OCI-LY7 (cell line): ENCODE measurements around the gene ENAH. TPM values are rescaled to one million over a fixed set of nuclear protein-coding genes. Genes with fewer than 3 reads are reported as not detected.

ENCODE experiments used
- Bru-seq: library from RNA; stranded (reverse); fragments of 400-500 nt; gene quantifications from one replicate; lab custom pipeline; 2021; lab: Mats Ljungman, UMichigan
- BruChase-seq, 2 experiments: library from RNA; stranded (reverse); fragments of 400-500 nt; gene quantifications; one replicate each; lab custom pipeline; 2021; lab: Mats Ljungman, UMichigan
- BruUV-seq: library from RNA; stranded (reverse); fragments of 400-500 nt; replicated peaks from 2 replicates; lab custom pipeline; 2021; lab: Mats Ljungman, UMichigan
- CTCF ChIA-PET: fragments of 300-600 bp; sonication (Branson Sonifier 250); formaldehyde crosslinking; loops from one replicate; lab custom pipeline; 2022; ENCODE audit warnings: antibody characterized with exemption; ENCODE audit not compliant: unreplicated experiment; lab: Charles Lee
- POLR2A ChIA-PET: fragments of 300-600 bp; sonication (Branson Sonifier 250); formaldehyde crosslinking; loops from one replicate; lab custom pipeline; 2022; ENCODE audit warnings: antibody characterized with exemption; lab: Charles Lee
- DNase-seq: peaks from one replicate; pipeline ENCODE4 v3.0.0-alpha.2; 2015; ENCODE audit warnings: low spot score
- H2AFZ ChIP-seq: fragments of 200-600 bp; sonication (generic), shearing (Covaris generic); 2 replicates; pipeline ENCODE4 v1.6.1; 2014; ENCODE audit warnings: mild to moderate bottlenecking, antibody characterized with exemption, low read length, moderate library complexity
- H3K27ac ChIP-seq: fragments of 200-600 bp; sonication (generic); 2 replicates; pipeline ENCODE4 v1.5.1; 2014; ENCODE audit warnings: mixed run types, low read depth, mild to moderate bottlenecking, moderate library complexity, low read length, inconsistent platforms; ENCODE audit not compliant: poor library complexity, severe bottlenecking
- H3K36me3 ChIP-seq: fragments of 200-600 bp; sonication (generic); 2 replicates; pipeline ENCODE4 v1.6.1; 2014; ENCODE audit warnings: mild to moderate bottlenecking, antibody characterized with exemption, low read length, moderate library complexity, mixed read lengths; ENCODE audit not compliant: insufficient read depth
- H3K4me1 ChIP-seq: fragments of 200-600 bp; sonication (generic); 2 replicates; pipeline ENCODE4 v1.5.1; 2014; ENCODE audit warnings: mild to moderate bottlenecking, low read length; ENCODE audit not compliant: insufficient read depth, poor library complexity, severe bottlenecking
- H3K4me2 ChIP-seq: fragments of 200-600 bp; sonication (generic); 2 replicates; pipeline ENCODE4 v1.6.1; 2014; ENCODE audit warnings: mild to moderate bottlenecking, low read length
- H3K4me3 ChIP-seq: fragments of 200-600 bp; sonication (generic); 2 replicates; pipeline ENCODE4 v1.5.1; 2014; ENCODE audit warnings: mild to moderate bottlenecking, low read depth, low read length; ENCODE audit not compliant: poor library complexity, severe bottlenecking
- H3K79me2 ChIP-seq: fragments of 200-600 bp; sonication (generic); 2 replicates; pipeline ENCODE4 v1.6.1; 2016; ENCODE audit warnings: low read depth, mild to moderate bottlenecking, low read length, moderate library complexity, mixed read lengths; ENCODE audit not compliant: insufficient read depth
- H3K9me2 ChIP-seq: fragments of 200-600 bp; sonication (generic); 2 replicates; pipeline ENCODE4 v1.6.1; 2016; ENCODE audit warnings: mild to moderate bottlenecking, low read length, mixed read lengths; ENCODE audit not compliant: insufficient read depth
- H3K9me3 ChIP-seq: fragments of 200-600 bp; sonication (generic); 2 replicates; pipeline ENCODE4 v1.6.1; 2014; ENCODE audit warnings: mild to moderate bottlenecking, mixed run types, low read length, mixed read lengths
- H4K20me1 ChIP-seq: fragments of 200-600 bp; sonication (generic); 2 replicates; pipeline ENCODE4 v1.6.1; 2014; ENCODE audit warnings: mild to moderate bottlenecking, antibody characterized with exemption, low read length, moderate library complexity, mixed read lengths; ENCODE audit not compliant: insufficient read depth
- CTCF ChIP-seq: fragments of 200-600 bp; sonication (generic); conservative IDR thresholded peaks from 2 replicates; pipeline ENCODE4 v1.5.1; 2014; ENCODE audit warnings: mild to moderate bottlenecking, antibody characterized with exemption, low read length, moderate library complexity, mixed read lengths
- EZH2phosphoT487 ChIP-seq: fragments of 200-600 bp; sonication (generic); IDR thresholded peaks from 2 replicates; pipeline ENCODE4 v1.6.1; 2018; ENCODE audit warnings: low read depth, borderline replicate concordance, mild to moderate bottlenecking, mixed run types, antibody characterized with exemption, low read length, moderate library complexity, mixed read lengths
- intact Hi-C: fragments of 100-400 bp; cut with micrococcal nuclease; formaldehyde crosslinking; loops from one replicate; pipeline ENCODE4 v1.10.0; 2022; ENCODE audit not compliant: unreplicated experiment
- long read RNA-seq: library from polyadenylated mRNA; stranded (forward); transcript quantifications from one replicate; pipeline ENCODE4 v2.0.0, GENCODE V29; 2022
- total RNA-seq, 2 experiments: library from RNA; depleted of rRNA in 1 of 2; stranded (reverse); fragments of >200 nt in 1 of 2; shearing (Covaris generic) in 1 of 2; gene quantifications; 2 replicates each; pipeline ENCODE4 v1.2.3, GENCODE V29; 2014 to 2022

The ENAH gene
- total RNA-seq (2014; rRNA removed; shearing (Covaris generic)) (4.6 and 10.8 TPM in 2 replicates), total RNA-seq (2022) (17.6 and 18.1 TPM in 2 replicates), Bru-seq, nascent RNA (percentile 61 among the genes with signal in this experiment), BruChase-seq, experiment 1, labeled RNA remaining after a 6-hour chase (percentile 57 among the genes with signal in this experiment), BruChase-seq, experiment 2, labeled RNA remaining after a 2-hour chase (percentile 56 among the genes with signal in this experiment)
- long read RNA-seq, partial matches to known transcripts = 0 of 7 reads
- long read RNA-seq, other reads (novel, unspliced or antisense) = 5 of 7 reads

DNA sequence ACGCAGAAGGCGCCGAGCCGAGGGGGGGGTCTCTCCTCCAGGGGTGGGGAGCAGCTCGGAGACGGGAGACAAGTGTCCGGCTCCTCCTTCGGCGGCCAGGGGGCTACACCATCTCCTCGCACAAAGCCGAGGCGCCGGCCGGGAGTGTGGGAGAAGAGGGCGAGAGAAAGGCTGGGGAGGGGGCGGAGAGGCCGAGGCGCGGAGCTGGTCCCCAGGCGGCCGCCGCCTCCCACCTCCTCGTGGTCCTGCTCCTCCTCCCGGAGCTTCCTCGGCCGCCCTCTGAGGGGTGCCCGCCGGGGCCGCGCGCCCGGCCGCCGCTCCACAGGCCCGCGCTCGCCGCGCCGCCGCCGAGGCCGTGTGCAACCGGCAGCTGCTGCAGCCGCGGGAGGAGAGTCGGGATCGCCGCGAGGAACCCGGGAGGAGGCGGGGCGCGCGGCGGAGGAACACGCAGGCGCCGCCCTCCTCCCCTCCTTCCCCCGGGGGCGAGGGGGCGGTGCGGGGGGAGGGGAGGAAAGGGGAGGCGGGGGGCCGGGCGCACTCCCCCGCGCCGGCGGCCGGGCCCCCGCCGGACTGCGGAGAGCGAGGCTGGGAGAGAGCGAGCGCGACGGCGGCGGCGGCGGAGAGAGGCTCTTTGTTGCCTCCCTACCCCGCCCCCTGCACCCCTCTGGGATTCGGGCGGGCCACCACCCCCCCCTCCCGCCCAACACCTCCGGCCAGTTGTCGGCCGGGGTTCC, at the start of gene ENAH:
Gene ENAH (minus strand): TSS at position 395 of the 734 bp plus-strand sequence. CDS start 433 bp downstream, outside the sequence.
- Histone ChIP-seq H3K79me2 (no peaks in the 10 kb centered on the region), H3K9me3 (no peaks in the 10 kb centered on the region), H3K27ac (no peak within 1 kb of the TSS), H3K4me2 (peak within 1 kb of the TSS; percentile 93), H3K36me3 (no peaks in the 10 kb centered on the region), H2AFZ (peak within 1 kb of the TSS; percentile 81), H3K9me2 (no peaks in the 10 kb centered on the region), H3K4me1 (peaks cover 20% of the 10 kb centered on the region), H4K20me1 (no peaks in the 10 kb centered on the region), H3K4me3 (peak within 1 kb of the TSS; percentile 86)
- ChIA-PET CTCF (interaction anchor here (0.6 to 1.3 kb wide), 2 partner anchors 54 to 171 kb away, joined by 4 to 6 read pairs; no protein-coding TSS in a partner anchor), POLR2A (interaction anchor here (0.6 to 1.2 kb wide), 5 partner anchors 10 to 116 kb away, joined by 3 to 5 read pairs (median 3); no protein-coding TSS in a partner anchor)
- TF ChIP-seq EZH2phosphoT487 (no peak), CTCF (no peak)
- peak; percentile 70 for DNase-seq
- BruUV-seq = no TSS peak
- intact Hi-C loops = loop anchor here (1.0 to 5.0 kb wide), 4 partner anchors 124 to 226 kb away; partner anchors contain the start of genes LBR and SRP9

GRCh38 chr1:225700889-225701465, 48.1 kb upstream of the ENAH start:
- no peak overlapping the region for H2AFZ ChIP-seq

More at GRCh38 chr1:225700889-225701465, 48.1 kb upstream of the ENAH start:
- H3K27ac ChIP-seq = no peak overlapping the region
- H3K79me2 ChIP-seq = no peaks in the 10 kb centered on the region
- H3K4me2 ChIP-seq = no peak overlapping the region
- no peak overlapping the region for H3K4me3 ChIP-seq
- no peaks in the 10 kb centered on the region for H4K20me1 ChIP-seq
- intact Hi-C loops = no loop called here
- H3K36me3 ChIP-seq = no peaks in the 10 kb centered on the region
- no peaks in the 10 kb centered on the region for H3K9me2 ChIP-seq
- POLR2A ChIA-PET = interaction anchor here (0.6 to 1.4 kb wide), 4 partner anchors 9 to 40 kb away, joined by 3 to 4 read pairs (median 4); no protein-coding TSS in a partner anchor
- CTCF ChIA-PET = interaction anchor here (0.6 kb wide), 1 partner anchor 188 kb away, joined by 3 read pairs; no protein-coding TSS in a partner anchor
- DNase-seq = no peak
- H3K9me3 ChIP-seq = no peaks in the 10 kb centered on the region
- no peaks in the 10 kb centered on the region for H3K4me1 ChIP-seq
- no TSS peak for BruUV-seq
- TF ChIP-seq EZH2phosphoT487 (no peak), CTCF (0 out of 2 replicates have a peak, but pooled peaks have one; percentile 22)
